Tibial nerve (tissue), 4 donors: ENCODE results near the gene OSBPL6.

Experiments
- CTCF ChIP-seq, 5 experiments: fragments of 200-600 bp in 3 of 5; fragments of 450-650 bp in 2 of 5; sonication (generic) in 3 of 5; IDR thresholded peaks; one replicate each; pipeline ENCODE4 v1.5.1; 2016 to 2019; ENCODE audit warnings: antibody characterized with exemption in 5 of 5, mild to moderate bottlenecking in 3 of 5, moderate library complexity in 2 of 5
- EP300 ChIP-seq, 2 donors: sonication (generic); formaldehyde crosslinking; IDR thresholded peaks; one replicate each; pipeline ENCODE4 v1.6.1; 2017; ENCODE audit warnings: antibody characterized with exemption in 2 of 2, mild to moderate bottlenecking in 1 of 2
- POLR2A ChIP-seq, 2 donors: fragments of 450-650 bp; IDR thresholded peaks; one replicate each; pipeline ENCODE4 v1.6.1; 2017; ENCODE audit warnings: antibody characterized with exemption in 2 of 2, mild to moderate bottlenecking in 2 of 2, moderate library complexity in 2 of 2

GRCh38 chr2:178383718-178384117 lies 189.4 kb downstream of the OSBPL6 start:
- no peak for TF ChIP-seq CTCF (IDR thresholded peaks at IDR 0.05)
- TF ChIP-seq EP300 (IDR thresholded peaks at IDR 0.05) = no peak
- TF ChIP-seq POLR2A (IDR thresholded peaks at IDR 0.05) = no peak
